HG02870 (cell line): Measurements from ENCODE around the gene RPL10A.

ENCODE experiments used
- ATAC-seq: cut with Tn5 transposase; IDR thresholded peaks from one replicate; pipeline ENCODE4 v1.9.1; 2021; ENCODE audit warnings: mild to moderate bottlenecking, moderate library complexity; ENCODE audit not compliant: unreplicated experiment

Gene RPL10A

GRCh38 chr6:35474942-35475570 lies 6.9 kb downstream of the RPL10A start:
- no peak for ATAC-seq

DNA sequence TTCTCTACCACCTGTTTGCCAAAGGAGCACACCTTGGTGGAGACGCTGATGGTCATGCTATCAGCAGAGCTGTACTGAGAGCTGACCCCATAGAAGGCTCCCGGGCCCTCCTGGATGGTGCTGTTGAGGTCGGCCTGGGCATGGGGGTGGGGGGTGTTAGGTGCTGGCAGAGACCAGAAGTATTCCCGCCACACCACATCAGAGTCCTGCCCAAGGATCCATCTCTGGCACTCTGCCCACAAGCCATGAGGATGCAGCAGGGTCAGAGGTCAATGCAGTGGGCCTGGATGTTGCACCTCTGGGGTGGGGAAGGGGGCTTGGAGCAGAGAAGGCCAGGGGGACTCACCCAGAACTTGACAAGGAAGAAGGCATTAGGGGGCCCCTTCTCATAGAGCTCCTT lies 7.4 kb downstream of the RPL10A start:
- ATAC-seq = no peak

GRCh38 chr6:35476004-35476403 lies 7.8 kb downstream of the RPL10A start:
- ATAC-seq = no peak

GRCh38 chr6:35477028-35477427 lies 8.8 kb downstream of the RPL10A start:
- ATAC-seq = no peak

DNA sequence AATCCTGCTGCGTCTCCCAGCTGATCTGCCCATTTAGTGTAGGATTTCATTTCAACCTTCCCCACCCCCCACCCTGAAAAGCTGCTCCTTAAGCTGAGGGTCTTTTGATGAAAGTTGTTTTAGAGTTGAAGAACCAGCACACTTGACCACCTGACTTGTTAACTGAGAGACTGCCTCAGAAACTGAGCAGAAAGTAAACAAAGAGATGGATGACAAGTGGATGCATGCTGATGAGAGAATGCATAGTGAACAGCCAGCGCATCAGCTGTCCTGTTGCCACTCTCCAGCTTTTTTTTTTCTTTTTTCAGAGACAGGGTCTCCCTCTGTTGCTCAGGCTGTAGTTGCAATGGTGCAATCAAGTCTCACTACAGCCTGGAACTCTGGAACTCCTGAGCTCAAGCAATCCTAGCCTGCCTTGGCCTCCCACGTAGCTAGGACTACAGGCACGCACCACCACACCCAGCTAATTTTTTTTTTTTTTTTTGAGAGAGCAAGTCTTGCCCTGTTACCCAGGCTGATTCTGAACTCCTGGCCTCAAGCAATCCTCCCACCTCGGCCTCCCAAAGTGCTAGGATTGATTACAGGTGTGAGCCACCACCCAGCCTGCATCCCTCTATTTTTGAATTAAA lies 9.5 kb downstream of the RPL10A start:
- no peak for ATAC-seq

DNA sequence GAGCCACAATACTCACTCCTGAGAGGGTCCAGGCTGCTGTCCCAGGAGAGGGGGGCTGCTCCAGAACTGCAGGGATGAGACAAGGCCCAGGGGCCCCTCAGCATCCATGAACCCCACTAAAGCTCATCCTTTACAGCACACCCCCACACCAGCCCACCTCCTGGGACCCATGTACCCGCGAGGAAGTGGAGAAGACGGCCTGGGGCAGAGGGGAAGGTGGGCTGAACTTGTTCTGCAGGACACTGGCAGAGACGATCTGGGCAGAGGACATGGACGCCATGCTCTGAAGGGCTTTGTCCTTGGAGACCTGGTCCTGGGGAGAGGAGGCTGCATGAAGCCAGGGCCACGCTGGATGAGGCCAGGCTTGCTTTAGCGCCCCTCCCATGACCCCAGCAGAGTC lies 10.1 kb downstream of the RPL10A start:
- no peak for ATAC-seq

DNA sequence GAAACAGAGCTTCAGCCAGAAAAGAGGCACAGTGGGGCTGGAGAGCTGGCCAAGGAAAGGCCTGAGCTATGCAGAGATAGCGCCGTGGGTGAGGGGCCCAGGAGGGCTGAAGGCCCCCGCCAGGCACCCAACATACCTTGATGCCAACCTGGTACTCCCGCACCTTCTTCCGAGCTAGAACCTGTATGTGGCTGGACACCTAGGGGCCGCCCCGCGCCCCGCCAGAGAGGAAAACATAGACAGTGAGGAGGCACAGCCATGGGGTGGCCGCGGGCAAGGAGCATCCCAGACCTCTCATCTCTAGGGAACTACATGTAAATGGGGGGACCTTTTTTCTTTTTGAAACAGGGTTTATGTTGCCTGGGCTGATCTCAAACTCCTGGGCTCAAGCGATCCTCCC lies 12.0 kb downstream of the RPL10A start:
- no peak for ATAC-seq

DNA sequence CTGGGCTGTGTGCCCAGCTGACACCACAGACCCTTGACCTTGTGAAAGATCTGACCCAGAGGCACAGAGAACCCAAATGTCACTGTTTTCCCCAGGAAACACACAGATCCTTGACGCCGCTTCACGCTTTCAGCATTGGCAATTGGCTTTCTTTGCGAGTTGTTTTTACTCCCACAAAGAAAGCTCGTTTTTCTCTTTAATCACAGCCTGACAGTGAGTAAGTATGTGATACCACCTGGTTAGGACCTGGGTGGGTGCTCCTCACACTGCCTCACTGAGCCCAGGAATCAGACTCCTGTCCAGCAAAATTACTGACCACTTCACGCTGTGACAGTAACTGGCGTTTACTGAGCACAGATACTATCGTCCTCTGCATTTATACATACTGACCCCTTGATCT lies 13.0 kb downstream of the RPL10A start:
- no peak for ATAC-seq

GRCh38 chr6:35483062-35483461 lies 14.9 kb downstream of the RPL10A start:
- ATAC-seq = no peak

- ATAC-seq = no peak
These were observed 15.3 kb downstream of the RPL10A start for GRCh38 chr6:35483490-35483889.

- ATAC-seq = no peak
These were observed 15.9 kb downstream of the RPL10A start for GRCh38 chr6:35483893-35484645.

DNA sequence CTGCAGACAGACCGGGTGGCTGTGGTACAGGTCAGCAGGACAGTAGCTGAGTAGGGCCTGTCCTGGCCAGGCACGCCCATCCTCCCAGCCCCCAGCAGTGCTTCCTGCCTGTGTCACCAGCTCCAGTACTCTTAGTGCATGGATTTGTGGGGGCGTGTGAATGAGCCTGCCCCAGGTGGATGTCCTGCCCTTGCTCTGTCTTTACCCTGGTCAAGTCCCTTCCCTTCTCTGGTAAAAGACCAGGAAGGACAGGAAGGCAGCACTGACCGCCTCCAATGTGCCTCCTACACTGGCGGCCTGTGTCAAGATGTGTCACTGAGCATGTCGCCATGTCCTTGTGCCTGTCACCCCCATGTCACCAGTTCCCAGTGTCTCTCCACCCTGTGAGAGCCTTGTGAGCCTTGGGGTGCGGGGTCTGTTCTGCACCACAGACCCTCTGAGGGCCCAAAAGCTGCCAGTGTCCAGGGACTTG lies 16.8 kb downstream of the RPL10A start:
- no peak for ATAC-seq

GRCh38 chr6:35485402-35485877 lies 17.2 kb downstream of the RPL10A start:
- ATAC-seq = no peak

- ATAC-seq = no peak
These were observed 18.1 kb downstream of the RPL10A start for GRCh38 chr6:35486005-35486925.

GRCh38 chr6:35487658-35488516 lies 19.7 kb downstream of the RPL10A start:
- ATAC-seq = no peak

GRCh38 chr6:35488517-35488862 lies 20.3 kb downstream of the RPL10A start:
- ATAC-seq = no peak

- no peak for ATAC-seq
These were observed 20.9 kb downstream of the RPL10A start for GRCh38 chr6:35489066-35489465.

DNA sequence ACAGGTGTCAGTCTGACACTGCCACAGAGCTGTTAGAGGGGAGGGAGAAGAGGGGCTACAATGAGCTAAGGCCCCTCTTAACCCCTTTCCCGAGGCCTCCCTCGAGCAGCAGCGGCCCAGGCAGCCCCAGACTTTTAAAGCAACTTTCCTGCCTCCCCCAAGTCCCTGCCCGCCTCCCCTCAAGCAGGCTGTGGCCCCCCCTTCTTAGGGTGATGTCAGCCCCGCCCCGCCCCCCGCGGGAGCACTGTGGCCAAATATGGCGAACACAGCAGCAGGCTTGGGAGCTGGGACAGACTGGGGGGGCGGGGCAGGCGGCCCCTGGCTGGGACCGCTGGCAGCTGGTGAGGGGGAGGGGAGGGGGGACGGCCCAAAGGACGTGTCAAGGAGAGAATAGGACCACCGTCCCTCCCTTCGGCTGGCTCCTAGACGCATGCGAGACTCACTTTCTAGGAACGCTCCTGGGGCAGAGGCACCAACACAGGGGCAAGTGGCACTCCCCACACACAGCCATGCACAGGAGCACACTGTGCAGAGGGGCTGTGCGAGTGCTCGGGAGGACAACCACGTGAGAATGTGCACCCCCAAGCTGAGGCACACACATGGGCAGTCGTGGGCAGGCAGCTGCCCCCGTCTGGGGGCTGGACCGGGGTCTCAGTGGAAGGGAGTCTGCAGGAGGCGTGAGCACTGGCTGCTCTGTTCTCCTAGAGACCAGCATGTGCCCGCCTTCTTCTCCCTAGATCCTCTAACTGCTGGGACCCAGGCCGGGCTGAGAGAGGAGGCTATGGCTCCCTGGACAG lies 22.0 kb downstream of the RPL10A start:
- no peak for ATAC-seq

GRCh38 chr6:35490821-35491557 lies 22.8 kb downstream of the RPL10A start:
- no peak for ATAC-seq
